Activated T-helper 17 cell treated with anti-CD3 and anti-CD28 coated beads, Interleukin-2, amount 50 U/mL, for 72 hours (primary cell): ENCODE measurements around the gene LMNB1. TPM values are rescaled to one million over a fixed set of nuclear protein-coding genes. Genes with fewer than 3 reads are reported as not detected.
"Not testable (repeated sequence)": the region's sequence is repeated elsewhere in the genome, so short reads cannot be mapped to it uniquely, and the experiment has no call there.

Experiments used
- ATAC-seq: fragments of 150-1000 bp; cut with Tn5 transposase; replicated peaks from 2 replicates; pipeline ENCODE4 v1.10.0; 2021; ENCODE audit warnings: mild to moderate bottlenecking, moderate library complexity
- H3K27ac Mint-ChIP-seq: one replicate; pipeline ENCODE4 v1.8.0; 2022; ENCODE audit warnings: mixed read lengths
- H3K27me3 Mint-ChIP-seq: one replicate; pipeline ENCODE4 v1.8.0; 2022; ENCODE audit warnings: mixed read lengths
- H3K36me3 Mint-ChIP-seq: one replicate; pipeline ENCODE4 v1.8.0; 2022; ENCODE audit warnings: low read depth, mild to moderate bottlenecking, mixed read lengths
- H3K4me1 Mint-ChIP-seq: one replicate; pipeline ENCODE4 v1.8.0; 2022; ENCODE audit warnings: mixed read lengths
- H3K4me3 Mint-ChIP-seq: one replicate; pipeline ENCODE4 v1.8.0; 2022; ENCODE audit warnings: mild to moderate bottlenecking, mixed read lengths
- H3K9me3 Mint-ChIP-seq: one replicate; pipeline ENCODE4 v1.8.0; 2022; ENCODE audit warnings: mixed read lengths
- total RNA-seq, 2 donors: library from RNA; stranded (reverse); gene quantifications; one replicate each; pipeline ENCODE4 v1.2.3, GENCODE V29; 2022

LMNB1 gene
- total RNA-seq, 2 donors from 2014 or later: 105 to 208 TPM

DNA sequence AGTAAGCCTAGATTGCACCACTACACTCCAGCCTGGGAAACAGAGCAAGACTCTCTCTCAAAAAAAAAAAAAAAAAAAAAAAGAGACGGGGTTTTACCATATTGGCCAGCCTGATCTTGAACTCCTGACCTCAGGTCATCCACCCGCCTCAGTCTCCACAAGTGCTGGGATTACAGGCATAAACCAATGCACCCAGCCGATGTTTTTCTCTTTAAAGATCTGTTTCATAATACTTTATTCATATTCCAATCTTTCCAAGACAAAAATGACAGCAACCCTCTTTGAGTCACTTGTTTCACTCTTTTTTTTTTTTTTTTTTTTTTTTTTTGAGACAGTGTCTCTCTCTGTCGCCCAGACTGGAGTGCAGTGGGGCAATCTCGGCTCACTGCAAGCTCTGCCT, 13.6 kb upstream of the LMNB1 start:
- Mint-ChIP-seq H3K27ac (peak overlapping the region; percentile 90), H3K36me3 (no peaks in the 10 kb centered on the region), H3K27me3 (no peaks in the 10 kb centered on the region), H3K4me3 (no peak overlapping the region), H3K4me1 (peaks cover 16% of the 10 kb centered on the region), H3K9me3 (no peaks in the 10 kb centered on the region)
- ATAC-seq: peak; percentile 16

DNA sequence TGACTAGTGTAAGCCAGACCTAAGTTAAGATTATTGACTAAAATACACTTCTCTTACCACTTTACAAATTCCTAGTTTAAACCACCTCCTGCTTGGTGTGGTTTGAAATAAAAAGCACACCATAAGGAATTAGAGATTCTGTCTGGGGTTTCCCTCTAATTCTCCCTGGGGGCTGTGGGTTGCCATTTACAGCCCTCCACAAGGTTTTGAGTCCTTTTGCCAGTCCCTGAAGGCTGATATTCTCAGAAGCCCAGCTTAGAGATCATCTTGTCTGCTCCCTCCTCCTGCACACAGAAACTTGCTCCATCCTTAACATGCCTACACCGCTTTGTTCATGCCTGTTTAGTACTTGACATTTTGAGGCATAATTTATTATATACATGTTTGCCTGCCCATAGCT, 7.2 kb upstream of the LMNB1 start:
- no peaks in the 10 kb centered on the region for H3K9me3 Mint-ChIP-seq
- no peaks in the 10 kb centered on the region for H3K36me3 Mint-ChIP-seq
- H3K27me3 Mint-ChIP-seq: no peaks in the 10 kb centered on the region
- ATAC-seq: no peak
- H3K4me3 Mint-ChIP-seq: no peak overlapping the region
- no peaks in the 10 kb centered on the region for H3K4me1 Mint-ChIP-seq
- no peak overlapping the region for H3K27ac Mint-ChIP-seq

DNA sequence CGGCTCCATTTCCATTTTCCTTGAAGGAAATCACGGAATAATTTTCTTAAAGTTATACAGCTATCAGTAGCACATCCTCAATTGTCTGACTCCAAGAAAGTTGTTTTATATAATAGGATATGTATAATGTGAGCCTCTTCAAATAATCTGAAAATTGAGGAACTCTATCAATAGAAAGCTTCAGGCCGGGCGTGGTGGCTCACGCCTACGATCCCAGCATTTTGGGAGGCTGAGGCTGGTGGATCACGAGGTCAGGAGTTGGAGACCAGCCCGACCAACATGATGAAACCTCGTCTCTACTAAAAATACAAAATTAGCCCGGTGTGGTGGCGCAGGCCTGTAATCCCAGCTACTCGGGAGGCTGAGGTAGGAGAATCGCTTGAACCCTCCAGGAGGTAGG, 3.4 kb upstream of the LMNB1 start:
- not testable (repeated sequence) for H3K4me1 Mint-ChIP-seq, H3K27me3 Mint-ChIP-seq, H3K9me3 Mint-ChIP-seq, ATAC-seq, H3K27ac Mint-ChIP-seq, H3K4me3 Mint-ChIP-seq
- H3K36me3 Mint-ChIP-seq: peaks cover 12% of the 10 kb centered on the region

DNA sequence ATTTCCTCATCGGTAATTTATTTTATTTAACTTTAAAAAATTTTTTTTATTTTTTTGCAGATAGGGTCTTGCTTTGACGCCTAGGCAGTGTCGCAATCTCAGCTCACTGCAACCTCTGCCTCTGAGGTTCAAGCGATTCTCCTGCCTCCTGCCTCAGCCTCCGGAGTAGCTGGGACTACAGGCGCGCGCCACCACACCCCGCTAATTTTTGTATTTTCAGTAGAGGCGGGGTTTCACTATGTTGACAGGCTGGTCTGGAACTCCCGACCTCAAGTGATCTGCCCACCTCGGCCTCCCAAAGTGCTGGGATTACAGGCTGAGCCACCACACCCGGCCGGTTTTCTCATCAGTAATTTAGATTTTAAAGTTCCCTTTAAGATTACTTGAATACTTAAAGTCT, 2.3 kb upstream of the LMNB1 start:
- H3K27me3 Mint-ChIP-seq, H3K27ac Mint-ChIP-seq: not testable (repeated sequence)

DNA sequence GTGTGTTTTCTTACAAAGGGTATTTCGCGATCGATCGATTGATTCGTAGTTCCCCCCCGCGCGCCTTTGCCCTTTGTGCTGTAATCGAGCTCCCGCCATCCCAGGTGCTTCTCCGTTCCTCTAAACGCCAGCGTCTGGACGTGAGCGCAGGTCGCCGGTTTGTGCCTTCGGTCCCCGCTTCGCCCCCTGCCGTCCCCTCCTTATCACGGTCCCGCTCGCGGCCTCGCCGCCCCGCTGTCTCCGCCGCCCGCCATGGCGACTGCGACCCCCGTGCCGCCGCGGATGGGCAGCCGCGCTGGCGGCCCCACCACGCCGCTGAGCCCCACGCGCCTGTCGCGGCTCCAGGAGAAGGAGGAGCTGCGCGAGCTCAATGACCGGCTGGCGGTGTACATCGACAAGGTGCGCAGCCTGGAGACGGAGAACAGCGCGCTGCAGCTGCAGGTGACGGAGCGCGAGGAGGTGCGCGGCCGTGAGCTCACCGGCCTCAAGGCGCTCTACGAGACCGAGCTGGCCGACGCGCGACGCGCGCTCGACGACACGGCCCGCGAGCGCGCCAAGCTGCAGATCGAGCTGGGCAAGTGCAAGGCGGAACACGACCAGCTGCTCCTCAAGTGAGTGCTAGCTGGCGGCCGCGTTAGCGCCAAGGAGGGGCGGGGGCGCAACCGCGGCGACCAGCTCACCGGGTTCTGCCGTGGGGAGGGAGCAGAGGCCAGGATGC, 480 bp downstream of the LMNB1 start:
- Mint-ChIP-seq H3K36me3 (peaks cover 43% of the 10 kb centered on the region), H3K9me3 (no peaks in the 10 kb centered on the region), H3K4me1 (peaks cover 5% of the 10 kb centered on the region), H3K27ac (peak overlapping the region; percentile 96), H3K27me3 (no peaks in the 10 kb centered on the region), H3K4me3 (peak overlapping the region; percentile 93)
- ATAC-seq: peak; percentile 22

More for the DNA sequence above, 2.3 kb upstream of the LMNB1 start:
- not testable (repeated sequence) for H3K4me3 Mint-ChIP-seq, ATAC-seq, H3K4me1 Mint-ChIP-seq, H3K9me3 Mint-ChIP-seq
- peaks cover 23% of the 10 kb centered on the region for H3K36me3 Mint-ChIP-seq

DNA sequence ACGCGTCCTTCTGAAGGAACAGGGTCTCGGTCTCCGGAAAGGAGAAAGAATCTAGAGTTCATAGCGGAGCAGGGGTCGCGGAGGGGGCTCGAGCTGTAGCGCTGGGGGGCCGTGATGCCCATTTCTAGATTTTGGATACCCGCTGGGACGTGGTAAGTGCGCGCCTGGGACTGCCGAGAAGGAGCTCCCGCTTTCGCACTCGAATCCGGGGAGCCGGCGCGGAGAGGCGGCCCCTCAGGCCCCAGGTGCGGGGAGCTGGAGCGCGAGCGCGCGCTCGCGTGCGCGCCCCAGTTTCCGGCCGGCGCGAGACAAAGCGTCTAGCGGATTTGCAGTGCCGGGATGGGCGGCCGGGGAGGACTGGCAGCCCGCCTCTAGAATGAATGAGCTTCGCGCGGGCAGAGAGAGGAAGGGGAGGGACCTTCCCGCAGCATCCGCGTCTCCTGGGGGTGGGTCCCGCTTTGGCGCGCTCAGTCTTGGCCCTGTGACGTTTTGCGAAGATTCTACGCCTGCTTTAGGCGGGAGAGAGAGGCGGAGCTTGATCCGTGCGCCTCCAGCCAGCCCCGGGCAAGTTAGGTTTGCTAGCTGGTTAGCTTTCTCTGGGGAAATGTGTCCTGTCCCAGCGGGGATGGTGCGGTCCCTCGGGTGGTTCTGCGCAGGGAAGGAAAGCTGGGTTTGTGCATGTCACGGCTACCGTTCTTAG, 1.2 kb downstream of the LMNB1 start:
- Mint-ChIP-seq H3K27ac (peak overlapping the region; percentile 96), H3K4me1 (peaks cover 5% of the 10 kb centered on the region), H3K9me3 (no peaks in the 10 kb centered on the region), H3K27me3 (no peaks in the 10 kb centered on the region), H3K4me3 (peak overlapping the region; percentile 93), H3K36me3 (peaks cover 43% of the 10 kb centered on the region)
- ATAC-seq: peak; percentile 76

DNA sequence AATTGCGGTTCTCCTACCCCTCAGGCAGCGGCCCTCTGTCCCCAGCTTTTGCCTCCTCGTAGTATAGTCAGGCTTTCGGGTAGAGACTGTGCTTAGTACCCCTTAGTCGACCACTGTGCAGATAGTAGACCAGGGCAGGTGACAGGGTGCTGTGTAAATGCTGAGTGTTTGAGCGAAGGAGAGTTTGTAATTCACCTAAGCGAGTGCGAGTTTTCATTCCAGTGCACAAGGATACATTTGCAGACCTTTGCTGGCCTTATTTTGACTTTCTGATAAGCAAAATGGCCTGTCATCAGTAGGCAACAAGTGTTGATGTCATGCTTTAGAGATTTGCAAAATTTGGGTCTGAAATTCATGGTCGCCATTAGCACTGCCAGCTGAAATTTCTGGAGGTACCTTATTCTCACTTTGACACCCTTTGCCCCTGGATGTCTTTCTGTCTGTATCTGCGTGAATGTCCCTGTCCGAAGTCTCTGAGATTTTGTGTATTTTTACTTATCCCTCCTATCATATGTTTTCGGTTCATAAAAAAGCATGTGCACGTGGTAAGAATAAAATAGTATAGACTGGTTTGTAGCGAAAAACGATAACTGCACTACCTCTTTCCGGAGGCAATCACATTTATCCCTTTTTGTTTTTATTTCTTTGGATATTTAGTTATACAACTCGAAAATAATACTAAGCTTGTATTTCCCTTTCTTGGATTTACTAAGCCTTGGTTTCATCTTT, 1.9 kb downstream of the LMNB1 start:
- no peaks in the 10 kb centered on the region for H3K27me3 Mint-ChIP-seq
- peaks cover 43% of the 10 kb centered on the region for H3K36me3 Mint-ChIP-seq
- peak overlapping the region; percentile 96 for H3K27ac Mint-ChIP-seq
- H3K4me1 Mint-ChIP-seq: peaks cover 5% of the 10 kb centered on the region
- peak; percentile 9 for ATAC-seq
- H3K9me3 Mint-ChIP-seq: no peaks in the 10 kb centered on the region
- peak overlapping the region; percentile 93 for H3K4me3 Mint-ChIP-seq

DNA sequence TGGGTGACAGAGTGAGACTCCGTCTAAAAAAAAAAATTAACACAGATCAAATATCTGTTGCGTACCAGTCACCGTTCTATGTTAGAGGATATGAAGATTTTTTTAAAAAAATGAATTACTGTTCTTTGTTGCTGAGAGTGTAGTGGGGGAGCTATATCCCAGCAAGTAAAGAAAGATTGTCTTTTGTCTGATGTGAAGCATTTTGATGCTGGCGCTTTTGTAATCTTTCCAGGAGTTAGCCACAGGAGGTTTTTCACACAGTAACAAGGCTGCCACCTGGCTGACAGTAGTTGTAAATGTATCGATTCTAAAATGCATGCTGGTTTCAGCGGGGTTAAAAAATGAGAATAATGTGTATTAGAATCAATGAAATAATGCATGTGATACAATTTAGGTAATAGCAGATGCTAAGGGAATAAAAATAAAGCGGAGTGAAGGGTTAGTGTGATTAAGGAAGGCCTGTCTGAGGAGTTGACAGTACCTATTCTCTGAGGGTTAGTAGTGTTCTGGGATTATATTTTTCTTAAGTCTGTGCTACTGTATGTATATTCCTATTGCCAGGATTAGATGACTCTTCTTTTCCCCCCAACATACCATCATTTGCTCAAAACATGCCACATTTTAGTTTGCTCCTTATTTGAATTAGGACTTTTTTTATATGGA, 3.4 kb downstream of the LMNB1 start:
- Mint-ChIP-seq H3K36me3 (peaks cover 43% of the 10 kb centered on the region), H3K4me3 (peak overlapping the region; percentile 93), H3K27ac (peak overlapping the region; percentile 96), H3K4me1 (peaks cover 5% of the 10 kb centered on the region), H3K9me3 (no peaks in the 10 kb centered on the region), H3K27me3 (no peaks in the 10 kb centered on the region)
- no peak for ATAC-seq

DNA sequence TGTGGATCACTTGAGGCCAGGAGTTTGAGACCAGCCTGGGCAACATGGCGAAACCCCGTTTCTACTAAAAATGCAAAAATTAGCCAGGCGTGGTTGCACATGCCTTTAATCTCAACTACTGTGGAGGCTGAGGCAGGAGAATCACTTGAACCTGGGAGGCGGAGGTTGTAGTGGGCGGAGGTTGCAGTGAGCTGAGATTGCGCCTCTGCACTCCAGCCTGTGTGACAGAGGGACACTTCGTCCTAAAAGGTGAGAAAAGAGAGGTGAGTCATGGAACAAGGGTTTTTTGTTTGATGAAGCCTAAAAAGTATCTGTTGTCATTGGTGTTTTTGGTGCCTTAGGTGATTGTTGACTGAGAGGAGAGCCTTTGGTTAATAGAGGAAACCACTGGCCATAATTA, 11.5 kb downstream of the LMNB1 start:
- peak; percentile 87 for ATAC-seq
- not testable (repeated sequence) for H3K27me3 Mint-ChIP-seq, H3K9me3 Mint-ChIP-seq
- peak overlapping the region; percentile 82 for H3K27ac Mint-ChIP-seq
- H3K36me3 Mint-ChIP-seq: peaks cover 21% of the 10 kb centered on the region
- peaks cover 34% of the 10 kb centered on the region for H3K4me1 Mint-ChIP-seq
- H3K4me3 Mint-ChIP-seq: peak overlapping the region; percentile 33

DNA sequence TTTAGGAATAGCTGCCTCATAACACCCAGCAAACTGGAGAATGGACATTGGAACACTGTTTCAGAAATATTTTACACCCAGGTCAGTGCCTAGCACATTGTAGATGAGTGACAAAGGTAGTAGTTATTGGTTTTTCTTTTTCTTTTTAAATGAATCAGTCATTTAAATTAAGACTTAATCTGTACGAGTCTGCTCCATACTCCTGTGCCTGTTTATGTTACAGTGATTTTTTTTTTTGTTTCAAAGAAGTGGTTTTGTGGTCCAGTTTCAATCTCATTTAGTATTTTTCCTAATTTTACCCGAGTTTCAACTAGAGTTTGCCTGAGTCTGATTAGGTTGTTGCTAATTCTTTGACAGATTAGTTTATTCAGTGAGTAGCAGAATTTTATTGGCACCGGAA, 16.2 kb downstream of the LMNB1 start:
- Mint-ChIP-seq H3K4me1 (peaks cover 18% of the 10 kb centered on the region), H3K27me3 (no peaks in the 10 kb centered on the region), H3K9me3 (no peaks in the 10 kb centered on the region), H3K4me3 (peak overlapping the region; percentile 26), H3K36me3 (peaks cover 8% of the 10 kb centered on the region), H3K27ac (peak overlapping the region; percentile 68)
- peak; percentile 53 for ATAC-seq

DNA sequence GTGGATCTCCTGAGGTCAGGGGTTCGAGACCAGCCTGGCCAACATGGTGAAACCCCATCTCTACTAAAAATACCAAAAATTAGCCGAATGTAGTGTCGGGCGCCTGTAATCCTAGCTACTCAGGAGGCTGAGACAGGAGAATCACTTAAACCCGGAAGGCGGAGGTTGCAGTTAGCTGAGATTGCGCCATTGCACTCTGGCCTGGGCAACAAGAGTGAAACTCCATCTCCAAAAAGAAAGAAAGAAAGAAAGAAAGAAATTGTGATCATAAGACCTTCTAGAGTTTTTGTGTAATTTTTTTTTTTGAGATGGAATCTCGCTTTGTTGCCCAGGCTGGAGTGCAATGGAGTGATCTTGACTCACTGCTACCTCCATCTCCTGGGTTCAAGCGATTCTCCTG, 16.7 kb downstream of the LMNB1 start:
- H3K36me3 Mint-ChIP-seq, ATAC-seq, H3K27ac Mint-ChIP-seq, H3K27me3 Mint-ChIP-seq, H3K9me3 Mint-ChIP-seq: not testable (repeated sequence)
- Mint-ChIP-seq H3K4me1 (peaks cover 16% of the 10 kb centered on the region), H3K4me3 (peak overlapping the region; percentile 26)

DNA sequence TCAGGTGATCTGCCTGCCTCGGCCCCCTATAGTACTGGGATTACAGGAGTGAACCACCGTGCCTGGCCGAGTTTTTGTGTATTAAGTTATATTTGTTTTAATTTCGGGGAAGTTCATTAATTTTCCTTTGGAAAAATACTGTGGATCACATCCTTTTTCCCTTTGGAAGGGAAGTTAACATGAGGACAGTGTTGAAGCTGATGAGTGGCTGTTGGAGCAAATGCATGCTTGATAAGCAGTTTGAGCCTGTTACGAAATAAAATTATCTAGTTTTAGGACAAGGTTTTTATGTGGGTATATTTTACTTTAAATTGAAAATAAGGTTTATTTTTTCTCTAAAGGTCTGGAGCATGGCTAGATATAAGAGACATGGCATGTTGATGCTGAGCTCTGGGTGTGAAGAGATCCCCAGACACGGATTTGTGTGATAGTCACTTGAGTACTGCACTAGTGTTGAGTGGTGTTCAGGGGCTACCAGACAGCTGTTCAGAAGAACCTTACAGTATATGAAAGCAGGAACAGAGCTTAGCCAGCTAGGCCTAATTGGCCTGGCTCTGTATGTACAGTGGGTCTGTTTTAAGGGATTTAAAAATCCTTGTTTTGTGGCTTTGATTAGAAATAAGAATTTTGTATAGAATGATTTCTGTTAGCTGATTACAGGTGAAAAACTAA, 17.4 kb downstream of the LMNB1 start:
- no peak for ATAC-seq
- no peak overlapping the region for H3K27ac Mint-ChIP-seq
- H3K9me3 Mint-ChIP-seq: no peaks in the 10 kb centered on the region
- H3K4me3 Mint-ChIP-seq: no peak overlapping the region
- no peaks in the 10 kb centered on the region for H3K27me3 Mint-ChIP-seq
- peaks cover 5% of the 10 kb centered on the region for H3K36me3 Mint-ChIP-seq
- peaks cover 15% of the 10 kb centered on the region for H3K4me1 Mint-ChIP-seq

DNA sequence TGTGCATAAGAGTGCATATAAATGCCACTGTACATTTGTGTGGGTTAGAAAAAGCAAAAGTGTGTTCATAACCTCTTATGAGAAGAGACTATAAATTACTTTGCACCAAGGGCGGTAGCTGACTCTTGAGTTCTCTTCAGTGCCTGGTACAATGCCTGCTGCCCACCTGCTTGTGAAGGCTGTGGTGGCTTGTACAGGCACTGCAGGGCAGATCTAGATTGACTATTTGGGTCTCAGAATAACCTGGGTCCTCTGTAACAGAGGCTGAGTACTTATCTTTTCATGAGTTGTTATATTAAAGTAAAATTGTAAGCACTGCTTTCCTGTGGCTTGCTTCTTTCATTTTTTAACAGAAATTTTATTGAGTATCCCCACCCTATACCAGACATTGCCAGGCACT, 22.8 kb downstream of the LMNB1 start:
- Mint-ChIP-seq H3K4me1 (peaks cover 19% of the 10 kb centered on the region), H3K9me3 (no peaks in the 10 kb centered on the region), H3K27ac (no peak overlapping the region), H3K27me3 (no peaks in the 10 kb centered on the region), H3K4me3 (no peak overlapping the region), H3K36me3 (peaks cover 10% of the 10 kb centered on the region)
- no peak for ATAC-seq
